A204.1 (cell line): Measurements from ENCODE around the gene EBF3.

Experiments used
- FAIRE-seq: peaks from 2 replicates; lab custom pipeline; 2012; peaks lifted over from hg19 to GRCh38; lab: Jason Lieb, UNC

Gene EBF3, protein sequence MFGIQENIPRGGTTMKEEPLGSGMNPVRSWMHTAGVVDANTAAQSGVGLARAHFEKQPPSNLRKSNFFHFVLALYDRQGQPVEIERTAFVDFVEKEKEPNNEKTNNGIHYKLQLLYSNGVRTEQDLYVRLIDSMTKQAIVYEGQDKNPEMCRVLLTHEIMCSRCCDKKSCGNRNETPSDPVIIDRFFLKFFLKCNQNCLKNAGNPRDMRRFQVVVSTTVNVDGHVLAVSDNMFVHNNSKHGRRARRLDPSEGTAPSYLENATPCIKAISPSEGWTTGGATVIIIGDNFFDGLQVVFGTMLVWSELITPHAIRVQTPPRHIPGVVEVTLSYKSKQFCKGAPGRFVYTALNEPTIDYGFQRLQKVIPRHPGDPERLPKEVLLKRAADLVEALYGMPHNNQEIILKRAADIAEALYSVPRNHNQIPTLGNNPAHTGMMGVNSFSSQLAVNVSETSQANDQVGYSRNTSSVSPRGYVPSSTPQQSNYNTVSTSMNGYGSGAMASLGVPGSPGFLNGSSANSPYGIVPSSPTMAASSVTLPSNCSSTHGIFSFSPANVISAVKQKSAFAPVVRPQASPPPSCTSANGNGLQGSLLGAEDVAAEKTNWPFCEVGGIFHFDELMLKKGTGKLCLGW

GRCh38 chr10:129963641-129964501 lies at the start of gene EBF3:
Gene EBF3, minus strand, starts transcription at chr10:129964274. Its CDS starts 506 bp downstream, at chr10:129963768.
- no peak for FAIRE-seq

GRCh38 chr10:130013335-130014262 lies 49.5 kb upstream of the EBF3 start:
- FAIRE-seq: no peak

DNA sequence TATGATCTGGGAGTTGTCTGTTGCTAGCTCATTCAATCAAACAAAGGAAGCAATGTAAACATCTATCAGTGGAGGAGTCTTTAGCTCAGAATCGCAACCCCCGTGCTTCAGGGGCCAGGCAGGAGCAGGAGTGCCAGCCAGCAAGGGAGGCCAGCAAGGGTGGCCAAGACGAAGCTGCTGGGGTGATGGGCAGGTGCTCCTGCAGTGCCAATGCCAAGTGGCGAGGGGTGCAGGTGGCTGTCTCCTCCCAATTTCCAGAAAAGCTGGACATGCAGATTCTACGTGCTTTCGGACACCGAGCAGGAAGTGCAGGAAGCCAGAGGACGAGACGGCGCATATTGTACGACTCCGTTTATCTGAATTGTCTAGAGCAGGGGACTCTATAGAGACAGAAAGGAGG lies 48.1 kb upstream of the EBF3 start:
- FAIRE-seq: no peak

DNA sequence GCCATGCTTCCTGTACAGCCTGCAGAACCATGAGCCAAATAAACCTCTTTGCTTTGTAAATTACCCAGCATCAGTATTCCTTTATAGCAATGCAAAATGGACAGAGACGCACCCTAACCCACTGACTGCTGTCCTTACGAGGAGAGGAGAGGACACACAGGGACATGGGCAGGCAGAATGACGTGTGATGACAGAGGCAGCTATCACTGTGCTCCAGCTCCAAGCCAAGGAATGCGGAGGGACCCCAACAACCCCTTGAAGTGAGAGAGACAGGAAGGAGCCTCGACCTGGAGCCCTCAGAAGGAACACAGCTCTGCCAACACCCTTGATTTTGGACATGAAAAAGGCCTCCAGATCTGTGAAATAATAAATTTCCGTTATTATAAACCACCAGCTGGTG lies 46.6 kb upstream of the EBF3 start:
- FAIRE-seq: no peak

DNA sequence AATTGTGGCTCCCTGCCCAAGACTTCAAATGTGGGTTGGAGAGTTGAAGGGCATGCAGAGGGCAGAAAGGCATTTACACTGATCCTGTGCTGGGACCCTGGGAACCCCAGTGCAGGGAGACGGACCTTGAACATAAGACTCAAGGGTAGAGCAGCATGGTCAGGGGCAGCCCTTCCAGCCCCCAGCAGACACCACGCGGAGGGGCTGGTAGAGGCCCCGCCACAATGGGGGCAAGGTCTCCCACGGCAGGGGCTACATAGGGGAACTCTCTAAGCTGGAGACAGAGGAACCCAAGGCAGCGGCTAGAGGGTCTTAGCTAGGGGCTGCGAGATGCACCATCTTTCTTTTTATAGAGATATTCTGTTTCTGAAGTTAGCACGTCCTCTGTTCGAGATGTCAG lies 45.2 kb upstream of the EBF3 start:
- no peak for FAIRE-seq

GRCh38 chr10:130003787-130004613 lies 39.9 kb upstream of the EBF3 start:
- no peak for FAIRE-seq

- no peak for FAIRE-seq
Measured at GRCh38 chr10:130003166-130003565, 39.1 kb upstream of the EBF3 start.

- FAIRE-seq: no peak
Measured at GRCh38 chr10:130002606-130003005, 38.5 kb upstream of the EBF3 start.

DNA sequence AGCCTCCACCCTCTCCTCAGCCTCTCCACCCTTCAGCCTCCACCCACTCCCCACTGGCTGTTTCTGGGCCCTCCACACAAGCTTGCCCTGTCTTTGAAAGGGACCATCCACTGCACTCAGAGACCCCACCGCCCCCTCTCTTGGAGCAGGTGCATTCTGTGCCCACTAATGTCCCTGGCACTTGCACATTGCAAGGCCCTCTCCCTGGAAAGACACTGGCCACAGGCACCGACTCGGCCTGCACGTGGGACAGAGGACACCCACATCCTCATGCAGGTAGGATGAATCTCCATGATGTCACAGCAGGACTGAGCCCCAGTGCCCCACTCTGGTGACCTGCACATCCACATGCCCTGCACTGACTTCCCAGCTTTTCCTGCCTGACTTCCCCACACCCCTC lies 36.8 kb upstream of the EBF3 start:
- no peak for FAIRE-seq

DNA sequence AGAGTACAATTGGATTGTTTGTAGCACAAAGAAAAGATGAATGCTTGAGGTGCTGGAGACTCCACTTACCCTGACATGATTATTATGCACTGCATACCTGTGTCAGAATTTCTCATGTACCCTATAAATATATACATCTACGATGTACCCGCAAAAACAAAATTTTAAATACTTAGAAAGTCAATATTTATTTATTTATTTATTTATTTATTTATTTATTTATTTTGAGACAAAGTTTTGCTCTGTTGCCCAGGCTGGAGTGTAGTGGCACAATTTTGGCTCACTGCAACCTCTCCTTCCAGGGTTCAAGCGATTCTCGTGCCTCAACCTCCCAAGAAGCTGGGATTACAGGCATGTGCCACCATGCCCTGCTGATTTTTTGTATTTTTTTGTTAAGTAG lies 35.1 kb upstream of the EBF3 start:
- FAIRE-seq: no peak

GRCh38 chr10:129993621-129994020 lies 29.5 kb upstream of the EBF3 start:
- no peak for FAIRE-seq

DNA sequence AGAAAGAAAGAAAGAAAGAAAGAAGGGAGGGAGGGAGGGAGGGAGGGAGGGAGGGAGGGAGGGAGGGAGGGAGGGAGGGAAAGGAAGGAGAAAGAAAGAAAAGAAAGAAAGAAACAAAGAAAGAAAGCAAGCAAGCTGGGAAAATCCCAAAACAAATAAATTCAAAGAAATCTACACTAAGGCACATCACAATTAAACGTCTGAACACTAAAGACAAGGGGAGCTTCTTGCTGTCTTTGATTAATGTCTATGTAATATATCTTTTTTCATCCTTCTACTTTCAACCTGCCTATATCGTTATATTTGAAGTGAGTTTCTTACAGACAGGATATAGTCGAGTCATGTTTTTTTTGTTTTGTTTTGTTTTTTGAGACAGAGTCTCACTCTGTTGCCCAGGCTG lies 28.3 kb upstream of the EBF3 start:
- FAIRE-seq: no peak

GRCh38 chr10:129982825-129983224 lies 18.8 kb upstream of the EBF3 start:
- no peak for FAIRE-seq

- no peak for FAIRE-seq
Measured at GRCh38 chr10:129978980-129979379, 14.9 kb upstream of the EBF3 start.

GRCh38 chr10:129978322-129978721 lies 14.2 kb upstream of the EBF3 start:
- no peak for FAIRE-seq

DNA sequence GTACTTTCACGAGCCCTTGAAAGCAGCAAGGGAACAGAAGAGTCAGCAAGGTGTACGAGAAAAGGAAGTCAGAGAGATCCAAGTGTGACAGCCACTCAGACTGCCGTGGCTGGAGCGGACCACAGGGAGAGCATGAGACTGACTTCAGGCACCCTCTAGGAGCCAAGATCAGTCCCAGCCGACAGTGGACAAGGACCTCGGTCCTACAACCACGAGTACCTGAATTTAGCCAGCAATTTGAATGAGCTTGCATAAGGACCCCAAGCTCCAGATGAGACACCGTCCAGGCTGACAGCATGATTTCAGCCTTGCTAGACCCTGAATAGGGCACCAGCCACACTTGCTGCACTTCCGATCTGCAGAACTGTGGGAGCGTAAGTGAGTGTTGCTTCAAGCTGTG lies 13.7 kb upstream of the EBF3 start:
- no peak for FAIRE-seq

GRCh38 chr10:129973674-129974059 lies 9.6 kb upstream of the EBF3 start:
- FAIRE-seq: no peak

- FAIRE-seq: no peak
Measured at GRCh38 chr10:129972966-129973673, 9.0 kb upstream of the EBF3 start.

DNA sequence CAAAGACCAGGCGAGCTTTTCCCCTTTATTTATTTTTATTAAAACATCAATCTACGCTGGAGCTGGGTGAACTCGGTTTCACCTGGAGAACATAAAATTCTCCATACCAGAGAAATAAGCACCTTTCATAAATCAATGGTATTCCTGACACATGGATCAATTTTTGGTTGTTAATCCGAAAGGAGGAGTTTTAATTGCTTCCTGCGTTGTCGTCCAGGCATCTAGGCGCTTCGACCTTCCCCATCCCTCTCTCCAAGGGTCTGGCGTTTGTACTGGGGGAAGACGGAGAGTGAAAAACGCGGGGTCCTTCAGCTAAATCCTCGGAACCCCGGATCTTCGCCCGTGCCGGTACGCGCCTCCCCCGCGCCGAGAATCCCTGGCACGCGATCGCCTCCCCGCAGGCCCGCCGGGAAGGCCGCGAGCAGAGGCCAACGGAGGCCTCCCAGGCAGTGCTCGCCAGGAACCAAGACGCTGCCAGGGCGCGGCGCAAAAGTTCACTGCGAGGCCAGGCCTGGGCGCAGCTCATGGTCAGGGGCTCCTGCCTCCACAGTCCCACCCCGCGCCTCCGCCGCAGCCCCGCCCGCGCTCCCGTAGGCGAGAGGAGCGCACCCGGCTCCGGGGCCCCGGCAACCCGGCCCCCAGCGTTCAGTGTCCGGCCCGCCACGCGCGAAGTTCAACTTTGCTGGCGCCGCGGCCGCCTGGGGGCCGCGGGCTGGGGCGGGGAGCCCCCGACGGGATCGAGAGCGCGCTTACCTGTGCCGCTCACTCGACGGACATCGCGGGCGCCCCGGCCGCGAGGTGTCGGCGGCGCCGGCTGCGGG lies 8.3 kb upstream of the EBF3 start:
- no peak for FAIRE-seq
